GM12878 (cell line): ENCODE data around the gene SYTL4. TPM values are rescaled to one million over a fixed set of nuclear protein-coding genes. Genes with fewer than 3 reads are reported as not detected.

ENCODE experiments used
- ATAC-seq: fragments of 200-7000 bp; cut with Tn5 transposase; 3 replicates; pipeline ENCODE4 v1.9.1; 2020; ENCODE audit warnings: mild to moderate bottlenecking, moderate library complexity
- BruUV-seq: library from RNA; stranded (reverse); fragments of 400-500 nt; replicated peaks from 2 replicates; lab custom pipeline; 2021; lab: Mats Ljungman, UMichigan
- CTCF ChIA-PET: fragments of 300-600 bp; sonication (Branson Sonifier 250); formaldehyde crosslinking; extraction: SDS; loops from one replicate; lab custom pipeline; 2021; ENCODE audit warnings: inconsistent platforms; lab: Yijun Ruan, JAX
- POLR2A ChIA-PET: fragments of 350-600 bp; formaldehyde crosslinking; extraction: SDS; loops from one replicate; lab custom pipeline; 2021; ENCODE audit warnings: inconsistent platforms; lab: Charles Lee
- RAD21 ChIA-PET: fragments of 300-600 bp; sonication (Branson Sonifier 250); formaldehyde crosslinking; loops from one replicate; lab custom pipeline; 2023; ENCODE audit warnings: antibody characterized with exemption; ENCODE audit not compliant: unreplicated experiment; lab: Charles Lee
- SMC1A ChIA-PET: fragments of 300-600 bp; sonication (Branson Sonifier 250); formaldehyde crosslinking; loops from one replicate; lab custom pipeline; 2023; ENCODE audit not compliant: unreplicated experiment, uncharacterized antibody; lab: Charles Lee
- DNase-seq: peaks from one replicate; pipeline ENCODE4 v3.0.0-alpha.2; 2011; ENCODE audit warnings: low read depth, low spot score
- FAIRE-seq: peaks from 3 replicates; lab custom pipeline; 2011; peaks lifted over from hg19 to GRCh38; lab: Jason Lieb, UNC
- H2AFZ ChIP-seq: 2 replicates; pipeline ENCODE4 v1.6.0; 2011; ENCODE audit warnings: low read depth, low read length, control low read depth; ENCODE audit not compliant: control insufficient read depth
- H3K27ac ChIP-seq: 2 replicates; pipeline ENCODE4 v1.5.1; 2011; ENCODE audit warnings: control low read depth; ENCODE audit not compliant: control insufficient read depth, insufficient read depth
- H3K27me3 ChIP-seq, 2 experiments: replicated peaks in 1 of 2; 2 replicates each; pipeline versions ENCODE4 v1.6.0 to v1.6.1; 2011; ENCODE audit warnings: low read length in 1 of 2; ENCODE audit not compliant: control insufficient read depth in 2 of 2, insufficient read depth in 2 of 2
- H3K36me3 ChIP-seq, 2 experiments: 2 replicates each; pipeline ENCODE4 v1.5.1; 2011; ENCODE audit warnings: low read length in 1 of 2; ENCODE audit not compliant: control insufficient read depth in 2 of 2, insufficient read depth in 2 of 2
- H3K4me1 ChIP-seq: 2 replicates; pipeline ENCODE4 v1.6.1; 2011; ENCODE audit warnings: mild to moderate bottlenecking, low read length, moderate library complexity, mixed read lengths; ENCODE audit not compliant: control insufficient read depth, insufficient read depth
- H3K4me2 ChIP-seq: 2 replicates; pipeline ENCODE4 v1.6.0; 2011; ENCODE audit warnings: control low read depth; ENCODE audit not compliant: control insufficient read depth, insufficient read depth
- H3K4me3 ChIP-seq: fragments of 200-600 bp; sonication (generic); 2 replicates; pipeline ENCODE4 v1.5.1; 2016
- H3K79me2 ChIP-seq: 2 replicates; pipeline ENCODE4 v1.6.0; 2011; ENCODE audit warnings: low read length; ENCODE audit not compliant: control insufficient read depth, insufficient read depth
- H3K9ac ChIP-seq: 2 replicates; pipeline ENCODE4 v1.8.0; 2011; ENCODE audit warnings: low read length, control low read depth, mixed read lengths; ENCODE audit not compliant: control insufficient read depth, insufficient read depth
- H3K9me3 ChIP-seq: replicated peaks from 3 replicates; pipeline ENCODE4 v1.5.1; 2011; ENCODE audit warnings: mild to moderate bottlenecking, low read length; ENCODE audit not compliant: control insufficient read depth, insufficient read depth
- H4K20me1 ChIP-seq: 2 replicates; pipeline ENCODE4 v1.6.0; 2011; ENCODE audit not compliant: control insufficient read depth, insufficient read depth
- CEBPB ChIP-seq, 2 experiments: fragments of 150-350 bp in 1 of 2; IDR thresholded peaks; 2 replicates each; pipeline ENCODE4 v1.6.1; 2012 to 2014; ENCODE audit warnings: low read depth in 2 of 2, low read length in 2 of 2, borderline replicate concordance in 1 of 2, inconsistent platforms in 1 of 2
- CHD1 ChIP-seq: IDR thresholded peaks from 2 replicates; pipeline ENCODE4 v1.6.1; 2012; ENCODE audit warnings: low read depth, low read length, improper control_type of control experiment
- FOXK2 ChIP-seq: fragments of 450-650 bp; IDR thresholded peaks from 2 replicates; pipeline ENCODE4 v1.6.1; 2017; ENCODE audit warnings: mild to moderate bottlenecking, moderate library complexity
- PAX8 ChIP-seq: fragments of 450-650 bp; IDR thresholded peaks from 2 replicates; pipeline ENCODE4 v1.6.1; 2017; ENCODE audit warnings: mild to moderate bottlenecking, moderate library complexity
- RBBP5 ChIP-seq: fragments of 200-600 bp; sonication (generic); conservative IDR thresholded peaks from 2 replicates; pipeline ENCODE4 v1.6.1; 2016
- SPI1 ChIP-seq: IDR thresholded peaks from 2 replicates; pipeline ENCODE4 v1.6.1; 2011; ENCODE audit warnings: low read depth, mild to moderate bottlenecking, low read length, moderate library complexity, borderline replicate concordance; ENCODE audit not compliant: insufficient read depth
- SREBF1 ChIP-seq: IDR thresholded peaks from 2 replicates; pipeline ENCODE4 v1.6.1; 2012; ENCODE audit warnings: mild to moderate bottlenecking, low read length
- TCF12 ChIP-seq: IDR thresholded peaks from 2 replicates; pipeline ENCODE4 v1.6.1; 2011; ENCODE audit warnings: low read depth, mild to moderate bottlenecking, low read length
- TCF3 ChIP-seq: IDR thresholded peaks from 2 replicates; pipeline ENCODE4 v1.6.1; 2012; ENCODE audit warnings: low read depth, mild to moderate bottlenecking, low read length, borderline replicate concordance; ENCODE audit not compliant: insufficient read depth
- WGBS: methylation state at CpG from one replicate; pipeline ENCODE4 v1.1.6; 2016; ENCODE audit warnings: low lambda C conversion rate; ENCODE audit not compliant: insufficient replicate concordance, insufficient coverage; ENCODE audit errors: missing lambda C conversion rate; 5-methylcytosine and 5-hydroxymethylcytosine counted together
- in situ Hi-C: fragments of 300-500 bp; cut with MboI; formaldehyde crosslinking; loops from 9 replicates; pipeline ENCODE4 v1.14.3; 2018; ENCODE audit warnings: mixed read lengths
- intact Hi-C: fragments of 100-400 bp; cut with micrococcal nuclease; formaldehyde crosslinking; loops from one replicate; pipeline ENCODE4 v1.14.2; 2022; ENCODE audit not compliant: unreplicated experiment
- polyA plus RNA-seq, 11 experiments: library from polyadenylated mRNA; depleted of rRNA in 4 of 11; unstranded in 6 of 11; stranded (reverse) in 5 of 11; fragments of >200 nt; fragmentation: Nextera tagmentation in 4 of 11; fragmentation: Illumina TruSeq in 1 of 11; extraction: Ambion mirVana in 4 of 11; extraction: Trizol in 1 of 11; gene quantifications; 1 replicate in 1 of 11; 2 replicates in 10 of 11; pipeline versions ENCODE4 v1.2.1 to v1.2.3, GENCODE V29; 2011 to 2016; ENCODE audit warnings: inconsistent platforms in 2 of 11, missing spikeins in 2 of 11, low read depth in 1 of 11
- total RNA-seq, 4 experiments: library from RNA; depleted of rRNA in 3 of 4; stranded (reverse); fragments of >200 nt in 3 of 4; fragmentation: Illumina TruSeq in 1 of 4; extraction: Trizol in 1 of 4; gene quantifications; 2 replicates each; pipeline versions ENCODE4 v1.2.1 to v1.2.3, GENCODE V29; 2013 to 2021

SYTL4 gene
- total and polyA plus RNA-seq, 10 of the 15 experiments (the other 5 are each of a cell fraction or from before 2014, with no cell fraction given), result 0.07 to 0.74 (median 0.19) TPM; not detected in 2

- CTCF ChIA-PET, result interaction anchor here (1.0 to 1.9 kb wide), 3 partner anchors 8 to 88 kb away, joined by 3 to 7 read pairs (median 7); no protein-coding TSS in a partner anchor
- no peak for TF ChIP-seq TCF12
- no peak for TF ChIP-seq SREBF1
- TF ChIP-seq RBBP5, result no peak
- TF ChIP-seq FOXK2, result no peak
- TF ChIP-seq TCF3, result no peak
- TF ChIP-seq CEBPB (IDR thresholded peaks at IDR 0.05; ENCODE audit: borderline replicate concordance in 1 of 2, low read depth in 2 of 2, low read length in 2 of 2), result no peak
- no peak for TF ChIP-seq PAX8
- no peak for TF ChIP-seq SPI1
- TF ChIP-seq CHD1, result no peak
Observed at GRCh38 chrX:100680756-100681155, 51.2 kb downstream of the SYTL4 start.

More at GRCh38 chrX:100680756-100681155, 51.2 kb downstream of the SYTL4 start:
- H3K9me3 ChIP-seq, result no peaks in the 10 kb centered on the region
- in situ Hi-C loops, result no loop called here
- BruUV-seq, result no TSS peak
- intact Hi-C loops, result no loop called here
- no peak overlapping the region for H3K4me3 ChIP-seq
- no peaks in the 10 kb centered on the region for H3K36me3 ChIP-seq
- H3K9ac ChIP-seq, result no peak overlapping the region
- POLR2A ChIA-PET, result no interaction called here
- DNase-seq, result no peak
- no peaks in the 10 kb centered on the region for H3K79me2 ChIP-seq
- SMC1A ChIA-PET, result interaction anchor here (1.5 kb wide), 1 partner anchor 8 kb away, joined by 3 read pairs; no protein-coding TSS in a partner anchor
- no peak for FAIRE-seq
- ATAC-seq, result no peak
- no peaks in the 10 kb centered on the region; a peak in 1 of 4 replicates for H3K27me3 ChIP-seq
- 44% methylated on average over 2 of the region's 2 CpGs for WGBS
- H3K4me2 ChIP-seq, result no peak overlapping the region
- H3K27ac ChIP-seq, result no peak overlapping the region
- RAD21 ChIA-PET, result interaction anchor here (2.1 kb wide), 1 partner anchor 88 kb away, joined by 6 read pairs; no protein-coding TSS in a partner anchor
- H3K4me1 ChIP-seq, result no peaks in the 10 kb centered on the region
- H2AFZ ChIP-seq, result no peak overlapping the region
- no peaks in the 10 kb centered on the region for H4K20me1 ChIP-seq
